Smooth muscle cell of the brain vasculature (primary cell): ENCODE data around the gene ADGRG3.
"Not testable (repeated sequence)": the region's sequence is repeated elsewhere in the genome, so short reads cannot be mapped to it uniquely, and the experiment has no call there.

ENCODE experiments used
- DNase-seq: peaks from one replicate; pipeline ENCODE4 v3.0.0-alpha.2; 2012; ENCODE audit warnings: low read depth, low spot score

The ADGRG3 gene

DNA sequence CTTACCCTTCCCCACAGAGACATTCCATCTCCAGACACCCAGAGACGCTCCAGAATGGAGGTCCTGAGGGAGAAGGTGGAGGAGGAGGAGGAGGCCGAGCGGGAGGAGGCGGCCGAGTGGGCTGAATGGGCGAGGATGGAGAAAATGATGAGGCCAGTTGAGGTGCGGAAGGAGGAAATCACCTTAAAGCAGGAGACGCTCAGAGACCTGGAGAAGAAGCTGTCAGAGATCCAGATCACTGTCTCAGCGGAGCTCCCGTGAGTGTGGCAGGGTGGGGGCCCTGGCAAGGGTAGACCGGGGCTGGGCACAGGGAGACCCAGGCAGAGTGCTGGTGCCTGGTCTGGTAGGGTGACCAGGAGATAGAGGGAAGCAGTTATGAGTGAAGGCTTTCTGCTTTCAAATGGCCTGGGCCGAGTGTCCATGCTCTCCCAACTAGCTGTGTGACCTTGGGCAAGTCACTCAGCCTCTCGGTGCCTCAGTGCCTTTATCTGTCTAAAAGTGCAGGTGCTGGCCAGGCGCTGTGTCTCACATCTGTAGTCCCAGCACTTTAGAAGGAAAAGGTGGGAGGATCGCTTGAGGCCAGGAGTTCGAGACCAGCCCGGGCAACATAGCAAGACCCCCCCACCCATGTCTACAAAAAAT, 29.9 kb downstream of the ADGRG3 start:
- DNase-seq: no peak

GRCh38 chr16:57698812-57699405, 30.8 kb downstream of the ADGRG3 start:
- DNase-seq: no peak

- no peak for DNase-seq
Observed at GRCh38 chr16:57699481-57699880, 31.4 kb downstream of the ADGRG3 start.

DNA sequence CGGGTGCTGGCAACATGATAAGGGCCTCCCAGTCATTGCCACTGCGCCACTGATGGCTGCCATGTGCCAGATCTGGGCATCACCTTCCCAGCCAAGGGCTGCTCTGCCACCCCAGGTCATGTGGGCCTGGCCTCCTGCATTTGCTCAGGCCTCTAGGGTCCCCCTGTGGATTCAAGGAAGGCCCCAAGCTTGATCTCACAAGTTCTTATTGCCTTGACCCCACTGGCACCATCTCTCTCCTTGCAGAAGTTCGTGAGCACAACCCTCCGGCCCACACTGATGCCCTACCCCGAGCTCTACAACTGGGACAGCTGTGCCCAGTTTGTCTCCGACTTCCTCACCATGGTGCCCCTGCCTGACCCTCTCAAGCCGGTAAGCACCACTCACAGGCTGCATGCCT, 31.8 kb downstream of the ADGRG3 start:
- DNase-seq: no peak

DNA sequence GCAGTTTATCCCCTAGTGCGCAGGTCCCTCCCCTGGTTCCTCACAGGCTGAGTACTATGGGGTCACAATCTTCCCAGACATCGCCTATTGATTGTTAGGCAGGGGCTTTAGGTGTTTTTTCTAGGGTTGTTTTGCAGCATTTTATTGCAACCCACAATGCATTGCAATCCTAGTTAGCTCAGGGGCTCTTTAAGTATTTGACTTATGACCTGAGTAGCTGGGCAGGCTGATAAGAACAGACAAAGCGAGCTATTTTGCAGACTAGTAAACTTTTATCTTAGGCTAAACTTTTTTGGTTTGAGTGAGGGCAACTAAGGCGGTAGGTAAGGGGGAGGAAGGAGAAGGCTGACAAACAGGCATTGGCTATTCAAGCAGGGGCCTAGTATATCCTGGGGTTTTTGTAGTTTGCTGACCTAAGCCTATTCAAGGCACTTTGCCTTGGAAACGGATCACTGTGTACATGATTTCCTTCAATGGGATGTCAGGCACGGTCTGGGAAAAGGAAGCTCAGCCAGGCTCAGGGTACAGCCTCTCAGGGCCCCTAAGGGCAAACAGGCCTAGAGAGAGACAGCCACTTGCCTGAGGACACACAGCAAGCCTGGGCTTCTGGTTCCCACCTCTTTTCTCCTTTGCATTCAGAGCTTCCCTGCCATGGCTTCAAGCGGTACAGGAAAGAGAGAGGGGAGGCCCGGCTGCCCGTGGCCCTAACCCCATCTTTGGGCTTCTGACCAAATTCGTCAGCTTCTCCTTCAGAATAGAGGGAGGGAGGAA, 32.9 kb downstream of the ADGRG3 start:
- no peak for DNase-seq

DNA sequence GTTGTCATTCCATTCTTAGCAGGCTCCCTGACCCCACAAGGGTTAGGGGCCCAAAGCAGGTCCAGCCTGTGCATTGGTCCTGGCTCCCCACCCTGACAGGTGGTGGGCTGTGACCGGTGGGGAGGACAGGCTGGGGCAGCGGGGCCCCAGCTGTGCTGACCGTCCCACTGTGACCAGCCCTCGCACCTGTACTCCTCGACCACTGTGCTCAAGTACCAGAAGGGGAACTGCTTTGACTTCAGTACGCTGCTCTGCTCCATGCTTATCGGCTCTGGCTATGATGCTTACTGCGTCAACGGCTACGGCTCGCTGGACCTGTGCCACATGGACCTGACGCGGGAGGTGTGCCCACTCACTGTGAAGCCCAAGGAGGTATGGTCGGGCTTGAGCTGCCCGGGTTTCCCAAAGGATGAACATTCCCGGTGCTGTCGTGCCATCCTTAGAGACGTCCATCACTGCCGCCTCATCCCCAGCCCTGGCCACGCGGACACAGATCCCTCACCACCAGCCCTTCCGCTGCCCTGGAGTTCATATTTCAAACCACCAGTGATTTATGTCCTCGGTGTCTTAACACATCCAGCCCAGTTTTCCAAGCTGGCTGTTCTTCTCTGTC, 33.8 kb downstream of the ADGRG3 start:
- DNase-seq: no peak

GRCh38 chr16:57703416-57704010, 35.4 kb downstream of the ADGRG3 start:
- no peak for DNase-seq

DNA sequence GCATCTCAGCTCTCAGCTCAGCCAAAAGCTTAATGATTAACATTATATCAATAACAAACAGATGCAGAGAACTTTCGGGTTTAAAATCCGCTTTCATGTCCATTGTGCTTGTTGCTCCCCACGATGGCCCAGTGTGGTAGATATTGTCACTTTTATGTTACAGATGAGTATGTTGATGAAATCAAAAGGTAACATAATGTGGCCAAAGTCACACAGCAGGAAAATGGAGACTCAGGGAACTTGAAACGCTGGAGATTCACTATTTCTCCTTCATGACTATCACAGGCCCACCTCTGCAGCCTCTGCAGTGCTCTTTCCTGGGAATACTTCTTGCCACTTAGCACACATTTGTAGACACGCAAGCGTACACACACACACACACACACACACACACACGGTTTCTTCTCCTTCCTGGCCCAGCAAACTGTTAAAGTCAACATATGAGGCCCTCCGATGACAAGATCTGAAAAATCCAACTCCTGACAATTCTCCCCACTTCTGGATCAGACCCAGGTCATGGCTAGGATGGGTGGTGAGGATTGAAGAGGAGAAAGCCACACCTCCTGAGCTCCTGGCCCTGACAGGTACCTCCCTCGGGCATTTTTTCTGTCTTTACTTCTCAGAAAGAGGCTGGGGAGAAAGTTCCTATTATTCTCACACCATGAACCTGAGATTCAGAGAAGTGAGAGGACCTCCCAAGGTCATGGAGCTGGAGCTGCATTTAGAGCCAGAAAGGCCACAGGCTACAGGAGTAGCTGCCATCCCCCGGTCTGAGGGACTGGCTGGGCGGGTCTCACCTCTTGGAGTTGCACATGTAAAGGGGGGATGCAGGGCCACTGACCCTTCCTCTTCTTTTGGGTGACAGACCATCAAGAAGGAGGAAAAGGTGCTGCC, 36.2 kb downstream of the ADGRG3 start:
- DNase-seq: no peak

DNA sequence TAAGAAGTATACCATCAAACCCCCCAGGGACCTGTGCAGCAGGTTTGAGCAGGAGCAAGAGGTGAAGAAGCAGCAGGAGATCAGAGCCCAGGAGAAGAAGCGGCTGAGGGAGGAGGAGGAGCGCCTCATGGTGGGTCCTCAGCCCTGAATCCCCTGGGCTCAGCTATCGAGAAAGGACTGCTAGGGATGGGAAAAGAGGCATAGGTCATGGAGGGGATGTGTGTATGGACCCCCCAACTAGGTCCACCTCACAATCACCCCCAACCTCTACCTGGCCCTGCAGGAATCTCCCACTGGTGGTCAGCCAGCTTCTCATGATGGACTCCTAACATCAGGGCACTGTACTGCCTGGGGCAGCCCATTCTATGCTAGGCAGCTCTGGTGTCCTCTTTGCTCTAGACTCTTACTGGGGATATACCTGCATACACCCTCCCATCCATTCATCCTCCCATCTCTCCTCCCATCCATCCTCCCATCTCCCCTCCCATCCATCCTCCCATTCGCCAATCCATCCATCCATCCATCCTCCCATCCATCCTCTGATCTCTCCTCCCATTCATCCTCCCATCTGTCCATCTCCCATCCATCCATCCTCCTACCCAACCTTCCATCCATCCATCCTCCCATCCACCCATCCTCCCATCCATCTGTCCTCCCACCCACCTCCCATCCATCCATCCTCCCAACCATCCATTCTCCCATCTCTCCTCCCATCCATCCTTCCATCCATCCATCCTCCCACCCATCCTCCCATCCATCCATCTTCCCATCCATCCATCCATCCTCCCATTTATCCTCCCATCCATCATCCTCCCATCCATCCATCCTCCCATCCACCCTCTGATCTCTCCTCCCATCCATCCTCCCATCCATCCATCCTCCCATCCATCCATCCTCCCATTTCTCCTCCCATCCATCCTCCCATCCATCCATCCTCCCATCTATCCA, 37.1 kb downstream of the ADGRG3 start:
- no peak for DNase-seq

- no peak for DNase-seq
Observed at GRCh38 chr16:57706717-57707116, 38.6 kb downstream of the ADGRG3 start.

DNA sequence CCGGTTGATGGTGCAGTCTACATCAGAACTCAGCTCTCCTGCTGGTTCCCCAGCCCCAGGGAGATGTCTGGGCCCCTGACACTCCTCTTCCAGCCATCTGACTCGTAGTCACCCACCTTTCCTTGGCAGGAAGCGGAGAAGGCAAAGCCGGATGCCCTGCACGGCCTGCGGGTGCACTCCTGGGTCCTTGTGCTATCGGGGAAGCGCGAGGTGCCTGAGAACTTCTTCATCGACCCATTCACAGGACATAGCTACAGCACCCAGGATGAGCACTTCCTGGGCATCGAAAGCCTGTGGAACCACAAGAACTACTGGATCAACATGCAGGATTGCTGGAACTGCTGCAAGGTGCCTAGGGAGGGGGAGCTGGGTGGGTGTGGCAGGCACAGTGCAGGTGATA, 39.2 kb downstream of the ADGRG3 start:
- DNase-seq: no peak

GRCh38 chr16:57708168-57708567, 40.1 kb downstream of the ADGRG3 start:
- no peak for DNase-seq

- DNase-seq: no peak
Observed at GRCh38 chr16:57709663-57710062, 41.6 kb downstream of the ADGRG3 start.

DNA sequence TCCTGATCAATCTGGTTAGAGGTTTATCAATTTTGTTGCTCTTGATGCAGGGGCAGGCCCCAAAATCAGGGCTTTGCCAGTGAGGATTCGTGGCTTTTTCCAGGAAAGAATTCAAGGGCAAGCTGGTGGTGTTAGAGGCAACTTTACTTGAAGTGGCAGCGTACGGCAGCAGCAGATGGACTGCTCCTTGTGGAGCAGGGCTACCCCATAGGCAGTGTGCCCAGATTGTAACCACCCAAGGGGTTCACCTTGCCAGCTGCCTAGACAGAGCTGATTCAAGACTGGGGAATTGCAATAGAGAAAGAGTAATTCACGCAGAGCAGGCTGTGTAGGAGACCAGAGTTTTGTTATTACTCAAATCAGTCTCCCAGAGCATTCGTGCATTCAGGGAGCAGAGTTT, 43.2 kb downstream of the ADGRG3 start:
- DNase-seq: no peak

GRCh38 chr16:57711993-57712392, 43.9 kb downstream of the ADGRG3 start:
- no peak for DNase-seq

- not testable (repeated sequence) for DNase-seq
Observed at GRCh38 chr16:57712569-57712968, 44.5 kb downstream of the ADGRG3 start.

GRCh38 chr16:57713596-57713995, 45.5 kb downstream of the ADGRG3 start:
- DNase-seq: no peak

DNA sequence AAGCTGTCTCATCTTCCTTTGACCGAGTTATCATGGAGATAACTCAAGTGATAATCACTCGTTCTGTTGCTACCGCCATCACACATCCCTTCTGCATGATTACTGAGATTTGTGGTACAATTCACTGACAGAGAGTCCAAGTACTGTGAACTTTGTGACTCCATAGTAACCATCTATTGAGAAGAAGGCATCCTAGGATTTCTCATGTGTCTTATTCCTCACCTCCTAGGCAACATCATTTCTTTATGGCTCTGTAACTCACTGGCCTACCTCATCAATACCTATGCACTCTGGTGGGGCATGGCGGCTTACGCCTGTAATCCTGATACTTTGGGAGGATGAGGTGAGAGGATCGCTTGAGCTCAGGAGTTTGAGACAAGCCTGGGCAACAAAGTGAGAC, 45.9 kb downstream of the ADGRG3 start:
- DNase-seq: no peak

- DNase-seq: no peak
Observed at GRCh38 chr16:57720142-57720575, 52.1 kb downstream of the ADGRG3 start.
